HEK293 (cell line): Measurements from ENCODE around the gene PICALM.

Source experiments
- CTCF ChIP-seq: fragments of 450-650 bp; formaldehyde crosslinking; IDR thresholded peaks from 2 replicates; pipeline ENCODE4 v1.5.1; 2016; ENCODE audit warnings: missing biosample characterization, missing genetic modification characterization
- HOXA7 ChIP-seq: sonication (generic); formaldehyde crosslinking; IDR thresholded peaks from 2 replicates; pipeline ENCODE4 v1.8.1; 2022; ENCODE audit warnings: missing genetic modification reagents, borderline replicate concordance
- PRDM6 ChIP-seq: fragments of 450-650 bp; formaldehyde crosslinking; IDR thresholded peaks from 2 replicates; pipeline ENCODE4 v1.5.1; 2017; ENCODE audit warnings: missing biosample characterization, missing genetic modification characterization
- REST ChIP-seq: fragments of 450-650 bp; formaldehyde crosslinking; IDR thresholded peaks from 2 replicates; pipeline ENCODE4 v1.5.1; 2016; ENCODE audit warnings: missing biosample characterization, missing genetic modification characterization
- YY1 ChIP-seq: fragments of 450-650 bp; formaldehyde crosslinking; IDR thresholded peaks from 2 replicates; pipeline ENCODE4 v1.5.1; 2018; ENCODE audit warnings: missing biosample characterization, missing genetic modification characterization
- ZNF121 ChIP-seq: fragments of 450-650 bp; formaldehyde crosslinking; IDR thresholded peaks from 2 replicates; pipeline ENCODE4 v1.5.1; 2016; ENCODE audit warnings: missing biosample characterization, missing genetic modification characterization
- ZNF146 ChIP-seq: fragments of 450-650 bp; formaldehyde crosslinking; IDR thresholded peaks from 2 replicates; pipeline ENCODE4 v1.5.1; 2016; ENCODE audit warnings: missing biosample characterization, missing genetic modification characterization
- ZNF473 ChIP-seq: fragments of 450-650 bp; formaldehyde crosslinking; IDR thresholded peaks from 2 replicates; pipeline ENCODE4 v1.5.1; 2017; ENCODE audit warnings: missing biosample characterization, missing genetic modification characterization
- ZNF510 ChIP-seq: fragments of 450-650 bp; formaldehyde crosslinking; IDR thresholded peaks from 2 replicates; pipeline ENCODE4 v1.5.1; 2018; ENCODE audit warnings: mild to moderate bottlenecking, missing genetic modification characterization, missing biosample characterization; ENCODE audit not compliant: insufficient replicate concordance
- ZNF514 ChIP-seq: fragments of 450-650 bp; formaldehyde crosslinking; IDR thresholded peaks from 2 replicates; pipeline ENCODE4 v1.5.1; 2016; ENCODE audit warnings: missing biosample characterization, missing genetic modification characterization
- ZSCAN23 ChIP-seq: fragments of 450-650 bp; formaldehyde crosslinking; IDR thresholded peaks from 2 replicates; pipeline ENCODE4 v1.5.1; 2016; ENCODE audit warnings: missing biosample characterization, missing genetic modification characterization
- TF ChIP-seq, protein P1 (sequence below): fragments of 450-650 bp; formaldehyde crosslinking; IDR thresholded peaks from 2 replicates; pipeline ENCODE4 v1.5.1; 2016; ENCODE audit warnings: missing biosample characterization, missing genetic modification characterization, low read depth
- TF ChIP-seq, protein P2 (sequence below): fragments of 450-650 bp; formaldehyde crosslinking; IDR thresholded peaks from 2 replicates; pipeline ENCODE4 v1.5.1; 2017; ENCODE audit warnings: missing biosample characterization, mild to moderate bottlenecking, missing genetic modification characterization, moderate library complexity

DNA sequence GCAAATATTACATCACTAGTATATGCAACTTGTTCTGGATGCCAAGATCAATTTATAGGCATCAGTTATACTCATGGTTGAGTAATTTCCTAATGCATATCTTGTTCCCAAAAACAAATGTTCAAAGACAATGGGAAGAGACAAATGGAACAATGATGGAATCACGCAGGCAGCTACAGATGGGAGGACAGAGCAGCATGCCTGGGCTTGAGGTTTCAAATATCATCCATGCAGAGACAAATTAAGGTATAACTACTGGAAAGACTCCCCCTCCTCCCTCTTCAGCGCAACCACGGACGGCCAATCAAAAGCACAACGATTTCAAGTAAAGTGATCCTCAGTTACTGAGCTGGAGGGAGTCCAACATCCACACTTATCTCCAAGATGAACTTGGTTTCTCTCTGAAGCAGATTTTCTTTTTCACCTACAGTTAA, 106.9 kb downstream of the PICALM start:
- TF ChIP-seq HOXA7 (no peak), ZNF514 (tag by site-specific recombination) (no peak), CTCF (tag by site-specific recombination) (no peak), YY1 (no peak), ZNF510 (tag by site-specific recombination) (no peak), ZNF473 (tag by site-specific recombination) (no peak), REST (tag by site-specific recombination) (no peak), ZNF146 (tag by site-specific recombination) (no peak), ZSCAN23 (tag by site-specific recombination) (no peak), ZNF121 (tag by site-specific recombination) (no peak), PRDM6 (peak; percentile 78)
- TF ChIP-seq, protein P1, sequence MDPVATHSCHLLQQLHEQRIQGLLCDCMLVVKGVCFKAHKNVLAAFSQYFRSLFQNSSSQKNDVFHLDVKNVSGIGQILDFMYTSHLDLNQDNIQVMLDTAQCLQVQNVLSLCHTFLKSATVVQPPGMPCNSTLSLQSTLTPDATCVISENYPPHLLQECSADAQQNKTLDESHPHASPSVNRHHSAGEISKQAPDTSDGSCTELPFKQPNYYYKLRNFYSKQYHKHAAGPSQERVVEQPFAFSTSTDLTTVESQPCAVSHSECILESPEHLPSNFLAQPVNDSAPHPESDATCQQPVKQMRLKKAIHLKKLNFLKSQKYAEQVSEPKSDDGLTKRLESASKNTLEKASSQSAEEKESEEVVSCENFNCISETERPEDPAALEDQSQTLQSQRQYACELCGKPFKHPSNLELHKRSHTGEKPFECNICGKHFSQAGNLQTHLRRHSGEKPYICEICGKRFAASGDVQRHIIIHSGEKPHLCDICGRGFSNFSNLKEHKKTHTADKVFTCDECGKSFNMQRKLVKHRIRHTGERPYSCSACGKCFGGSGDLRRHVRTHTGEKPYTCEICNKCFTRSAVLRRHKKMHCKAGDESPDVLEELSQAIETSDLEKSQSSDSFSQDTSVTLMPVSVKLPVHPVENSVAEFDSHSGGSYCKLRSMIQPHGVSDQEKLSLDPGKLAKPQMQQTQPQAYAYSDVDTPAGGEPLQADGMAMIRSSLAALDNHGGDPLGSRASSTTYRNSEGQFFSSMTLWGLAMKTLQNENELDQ (tag by site-specific recombination), result no peak
- TF ChIP-seq, protein P2, sequence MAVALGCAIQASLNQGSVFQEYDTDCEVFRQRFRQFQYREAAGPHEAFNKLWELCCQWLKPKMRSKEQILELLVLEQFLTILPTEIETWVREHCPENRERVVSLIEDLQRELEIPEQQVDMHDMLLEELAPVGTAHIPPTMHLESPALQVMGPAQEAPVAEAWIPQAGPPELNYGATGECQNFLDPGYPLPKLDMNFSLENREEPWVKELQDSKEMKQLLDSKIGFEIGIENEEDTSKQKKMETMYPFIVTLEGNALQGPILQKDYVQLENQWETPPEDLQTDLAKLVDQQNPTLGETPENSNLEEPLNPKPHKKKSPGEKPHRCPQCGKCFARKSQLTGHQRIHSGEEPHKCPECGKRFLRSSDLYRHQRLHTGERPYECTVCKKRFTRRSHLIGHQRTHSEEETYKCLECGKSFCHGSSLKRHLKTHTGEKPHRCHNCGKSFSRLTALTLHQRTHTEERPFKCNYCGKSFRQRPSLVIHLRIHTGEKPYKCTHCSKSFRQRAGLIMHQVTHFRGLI (tag by site-specific recombination), result no peak
